Astrocyte (in vitro differentiated cells and primary cell): ENCODE data around the gene NT5C.

Experiments used
- EZH2 ChIP-seq: IDR thresholded peaks from 2 replicates; pipeline ENCODE4 v1.6.1; 2012; ENCODE audit warnings: mild to moderate bottlenecking, low read length, inconsistent platforms; ENCODE audit not compliant: insufficient read depth
- TF ChIP-seq, protein P1 (sequence below): IDR thresholded peaks from 2 replicates; pipeline ENCODE4 v1.5.1; 2011; ENCODE audit warnings: low read depth, mild to moderate bottlenecking, inconsistent platforms, low read length, moderate library complexity; ENCODE audit not compliant: insufficient read depth

DNA sequence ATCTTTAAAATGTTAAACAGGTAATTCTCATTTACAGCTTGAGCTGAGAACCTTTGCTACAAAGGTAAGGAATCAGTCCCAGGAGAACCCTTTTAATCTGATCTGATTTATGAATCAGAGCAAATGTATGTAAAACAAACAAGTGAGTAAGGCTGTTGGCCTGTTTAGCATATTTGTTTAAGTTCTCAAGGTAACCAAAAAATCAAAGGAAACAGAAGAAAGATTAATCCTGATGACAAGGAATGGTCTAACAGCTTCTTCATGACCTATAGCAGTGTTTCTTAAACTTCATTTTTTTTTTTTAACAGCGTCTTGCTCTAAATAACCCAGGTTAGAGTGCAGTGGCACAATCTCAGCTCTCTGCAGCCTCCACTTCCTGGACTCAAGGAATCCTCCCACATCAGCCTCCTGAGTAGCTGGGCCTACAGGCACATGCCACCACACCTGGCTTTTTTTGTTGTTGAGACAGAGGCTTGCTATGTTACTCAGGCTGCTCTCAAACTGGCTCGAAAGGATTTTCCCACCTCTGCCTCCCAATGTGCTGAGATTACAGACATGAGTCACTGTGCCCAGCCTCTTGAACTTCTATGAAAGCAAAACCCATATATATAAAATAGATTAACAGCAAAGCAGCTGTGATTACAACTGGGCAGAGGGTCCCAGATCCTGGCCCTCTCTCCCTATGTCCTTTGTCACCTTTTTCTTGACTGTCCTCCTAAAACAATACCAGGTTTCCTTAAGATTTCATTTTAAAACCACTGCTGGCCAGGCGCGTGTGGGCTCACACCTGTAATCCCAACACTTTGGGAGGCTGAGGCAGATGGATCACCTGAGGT is 27.9 kb upstream of the NT5C start:
- TF ChIP-seq, protein P1, sequence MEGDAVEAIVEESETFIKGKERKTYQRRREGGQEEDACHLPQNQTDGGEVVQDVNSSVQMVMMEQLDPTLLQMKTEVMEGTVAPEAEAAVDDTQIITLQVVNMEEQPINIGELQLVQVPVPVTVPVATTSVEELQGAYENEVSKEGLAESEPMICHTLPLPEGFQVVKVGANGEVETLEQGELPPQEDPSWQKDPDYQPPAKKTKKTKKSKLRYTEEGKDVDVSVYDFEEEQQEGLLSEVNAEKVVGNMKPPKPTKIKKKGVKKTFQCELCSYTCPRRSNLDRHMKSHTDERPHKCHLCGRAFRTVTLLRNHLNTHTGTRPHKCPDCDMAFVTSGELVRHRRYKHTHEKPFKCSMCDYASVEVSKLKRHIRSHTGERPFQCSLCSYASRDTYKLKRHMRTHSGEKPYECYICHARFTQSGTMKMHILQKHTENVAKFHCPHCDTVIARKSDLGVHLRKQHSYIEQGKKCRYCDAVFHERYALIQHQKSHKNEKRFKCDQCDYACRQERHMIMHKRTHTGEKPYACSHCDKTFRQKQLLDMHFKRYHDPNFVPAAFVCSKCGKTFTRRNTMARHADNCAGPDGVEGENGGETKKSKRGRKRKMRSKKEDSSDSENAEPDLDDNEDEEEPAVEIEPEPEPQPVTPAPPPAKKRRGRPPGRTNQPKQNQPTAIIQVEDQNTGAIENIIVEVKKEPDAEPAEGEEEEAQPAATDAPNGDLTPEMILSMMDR = no peak
- no peak for TF ChIP-seq EZH2
